GM13976 (cell line): ENCODE results near the gene ADGRG6.

Experiments used
- DNase-seq: peaks from one replicate; pipeline ENCODE4 v3.0.0; 2012; ENCODE audit warnings: low spot score
- in situ Hi-C: fragments of 300-500 bp; cut with MboI; formaldehyde crosslinking; loops from one replicate; pipeline ENCODE4 v1.12.0; 2022; ENCODE audit warnings: low sequenced_read_pairs, mixed read lengths, inconsistent platforms; ENCODE audit not compliant: unreplicated experiment
- TF ChIP-seq, protein P1 (sequence below): IDR thresholded peaks from 2 replicates; pipeline ENCODE4 v1.5.1; 2012; ENCODE audit warnings: borderline replicate concordance, mild to moderate bottlenecking; ENCODE audit not compliant: insufficient read depth; ENCODE audit errors: extremely low read depth, missing control alignments, control extremely low read depth

Gene ADGRG6

DNA sequence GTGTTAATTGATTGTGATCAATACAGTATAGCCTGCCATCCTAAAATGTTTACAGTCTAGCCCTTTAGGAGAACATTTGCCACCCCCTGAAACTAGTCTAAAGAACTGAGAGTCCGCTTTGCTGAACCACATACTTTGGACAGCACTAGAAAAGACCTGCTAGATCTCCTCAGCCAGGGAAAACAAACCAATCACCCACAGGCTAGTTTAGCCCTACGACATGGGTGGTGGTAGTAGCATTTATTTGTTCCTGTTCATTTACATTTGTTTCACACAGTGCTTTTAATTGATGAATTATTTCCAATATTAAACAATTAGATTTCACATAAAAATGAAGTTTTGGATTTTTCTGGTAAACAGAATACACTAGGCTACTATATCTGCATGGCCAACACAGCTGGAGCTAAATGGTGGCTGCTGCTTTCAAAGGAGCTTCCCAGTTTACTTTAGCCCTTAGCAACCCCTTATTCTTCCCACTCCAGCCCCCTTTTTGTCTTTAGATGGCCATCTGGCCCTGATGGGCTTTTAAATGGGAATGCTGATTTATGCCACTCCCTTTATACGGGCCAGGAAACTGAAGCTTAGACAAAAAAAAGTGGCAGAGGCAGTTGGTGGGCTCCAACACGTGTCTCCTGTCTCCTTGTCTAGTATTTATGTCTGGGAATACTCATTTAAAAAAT, 72.4 kb downstream of the ADGRG6 start:
- in situ Hi-C loops, result no loop called here
- TF ChIP-seq, protein P1, sequence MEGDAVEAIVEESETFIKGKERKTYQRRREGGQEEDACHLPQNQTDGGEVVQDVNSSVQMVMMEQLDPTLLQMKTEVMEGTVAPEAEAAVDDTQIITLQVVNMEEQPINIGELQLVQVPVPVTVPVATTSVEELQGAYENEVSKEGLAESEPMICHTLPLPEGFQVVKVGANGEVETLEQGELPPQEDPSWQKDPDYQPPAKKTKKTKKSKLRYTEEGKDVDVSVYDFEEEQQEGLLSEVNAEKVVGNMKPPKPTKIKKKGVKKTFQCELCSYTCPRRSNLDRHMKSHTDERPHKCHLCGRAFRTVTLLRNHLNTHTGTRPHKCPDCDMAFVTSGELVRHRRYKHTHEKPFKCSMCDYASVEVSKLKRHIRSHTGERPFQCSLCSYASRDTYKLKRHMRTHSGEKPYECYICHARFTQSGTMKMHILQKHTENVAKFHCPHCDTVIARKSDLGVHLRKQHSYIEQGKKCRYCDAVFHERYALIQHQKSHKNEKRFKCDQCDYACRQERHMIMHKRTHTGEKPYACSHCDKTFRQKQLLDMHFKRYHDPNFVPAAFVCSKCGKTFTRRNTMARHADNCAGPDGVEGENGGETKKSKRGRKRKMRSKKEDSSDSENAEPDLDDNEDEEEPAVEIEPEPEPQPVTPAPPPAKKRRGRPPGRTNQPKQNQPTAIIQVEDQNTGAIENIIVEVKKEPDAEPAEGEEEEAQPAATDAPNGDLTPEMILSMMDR, result no peak
- no peak for DNase-seq

DNA sequence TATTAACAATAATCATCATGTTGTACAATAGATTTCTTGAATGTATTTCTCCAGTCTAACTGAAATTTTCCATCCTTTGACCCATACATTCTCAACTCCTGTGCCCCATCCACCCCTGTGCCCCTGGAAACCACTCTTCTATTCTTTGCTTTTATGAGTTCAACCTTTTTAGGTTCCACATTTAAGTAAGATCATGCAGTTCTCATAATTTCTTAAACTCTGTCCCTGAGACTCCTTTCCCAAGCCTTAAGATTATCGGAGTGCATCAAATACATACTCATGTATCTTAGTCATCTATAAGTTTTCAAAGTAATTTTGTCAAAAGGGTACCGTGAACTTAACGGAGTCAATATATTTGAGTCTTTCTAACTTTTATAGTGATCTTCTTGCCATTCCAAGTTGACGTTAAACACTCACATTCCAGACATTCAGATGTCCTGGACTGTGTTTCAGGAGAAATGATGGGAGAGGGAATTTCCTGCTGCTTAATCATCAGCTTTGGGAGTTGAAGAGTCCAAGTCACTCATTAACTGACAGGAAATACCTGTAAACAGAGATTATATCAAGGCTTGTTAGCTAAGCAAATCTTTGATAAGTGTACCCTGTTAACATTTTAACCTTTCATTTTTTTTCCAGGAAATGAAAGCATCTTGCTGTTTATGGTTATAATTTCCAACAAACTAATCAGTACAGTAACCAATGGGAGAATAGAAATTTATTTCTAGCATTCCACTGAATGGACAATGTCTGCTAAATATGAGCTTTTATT, 73.3 kb downstream of the ADGRG6 start:
- DNase-seq, result no peak
- TF ChIP-seq, protein P1, result no peak
- in situ Hi-C loops, result no loop called here

DNA sequence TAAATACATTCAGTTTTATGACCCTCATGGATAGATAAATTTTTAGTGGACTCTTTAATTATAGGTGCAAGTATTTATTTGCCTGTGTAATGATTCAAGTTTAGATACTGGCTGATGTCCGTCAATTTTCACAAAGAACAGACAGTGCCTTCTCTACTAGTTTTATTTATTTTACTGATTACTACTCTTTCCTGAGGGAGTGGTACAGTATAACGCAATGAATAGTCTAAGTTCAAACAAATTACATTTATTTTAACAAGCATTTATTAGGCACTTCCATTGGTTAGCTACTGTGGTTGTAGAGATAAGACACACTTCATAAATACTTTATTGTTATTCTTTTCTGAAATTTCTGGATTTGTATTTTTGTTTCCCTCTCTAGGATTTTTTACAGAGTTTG, 74.3 kb downstream of the ADGRG6 start:
- TF ChIP-seq, protein P1, result no peak
- DNase-seq, result no peak
- in situ Hi-C loops, result no loop called here

DNA sequence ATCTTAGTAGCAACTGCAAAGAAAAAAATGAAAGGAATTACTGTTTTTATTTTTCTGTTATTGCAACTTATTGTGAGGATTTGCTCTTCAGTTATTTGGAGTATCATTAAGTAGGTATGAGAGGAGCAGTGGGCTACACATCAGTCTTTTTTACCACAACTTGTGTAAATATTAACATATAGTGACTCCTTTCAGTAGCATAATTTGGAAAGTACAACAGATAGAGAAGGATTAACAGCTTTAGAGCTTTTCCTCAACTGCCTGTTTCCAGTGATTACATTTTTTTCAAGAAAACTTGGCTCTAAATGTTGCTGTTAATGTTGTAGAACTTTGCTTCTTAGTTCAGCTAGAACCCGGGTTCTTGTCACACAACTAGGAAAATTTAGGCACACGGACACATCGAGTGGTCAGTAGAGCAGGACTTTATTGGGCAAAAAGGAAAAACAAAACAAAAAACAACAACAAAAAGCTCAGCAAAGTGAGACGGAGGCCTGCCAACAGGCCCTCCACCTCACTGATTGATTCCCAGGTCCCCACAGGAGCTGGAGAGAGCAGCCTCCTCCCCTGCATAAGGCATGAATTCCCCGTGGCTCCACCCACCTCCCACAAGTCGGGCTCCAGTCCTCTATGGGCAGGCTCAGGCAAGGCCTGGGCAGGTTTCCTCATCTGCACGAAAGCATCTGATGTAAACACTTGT, 75.1 kb downstream of the ADGRG6 start:
- in situ Hi-C loops, result no loop called here
- DNase-seq, result no peak
- TF ChIP-seq, protein P1, result no peak

DNA sequence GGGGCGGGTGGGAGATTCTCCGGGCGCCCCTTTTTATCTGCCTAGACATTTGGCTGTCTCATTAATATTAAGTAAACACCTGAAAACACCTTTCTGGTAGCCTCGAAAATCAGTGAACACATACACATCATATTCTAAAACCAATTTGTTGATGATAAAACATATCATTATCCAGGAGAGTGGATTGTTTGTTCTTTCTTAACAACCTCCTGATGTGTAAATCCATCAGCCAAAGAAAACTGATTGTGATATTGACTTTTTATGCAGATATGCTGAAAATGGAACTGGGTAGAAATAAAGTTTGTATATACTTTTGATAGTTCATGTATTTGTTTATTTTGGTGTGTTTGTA, 75.7 kb downstream of the ADGRG6 start:
- in situ Hi-C loops, result no loop called here
- DNase-seq, result no peak
- TF ChIP-seq, protein P1, result no peak

DNA sequence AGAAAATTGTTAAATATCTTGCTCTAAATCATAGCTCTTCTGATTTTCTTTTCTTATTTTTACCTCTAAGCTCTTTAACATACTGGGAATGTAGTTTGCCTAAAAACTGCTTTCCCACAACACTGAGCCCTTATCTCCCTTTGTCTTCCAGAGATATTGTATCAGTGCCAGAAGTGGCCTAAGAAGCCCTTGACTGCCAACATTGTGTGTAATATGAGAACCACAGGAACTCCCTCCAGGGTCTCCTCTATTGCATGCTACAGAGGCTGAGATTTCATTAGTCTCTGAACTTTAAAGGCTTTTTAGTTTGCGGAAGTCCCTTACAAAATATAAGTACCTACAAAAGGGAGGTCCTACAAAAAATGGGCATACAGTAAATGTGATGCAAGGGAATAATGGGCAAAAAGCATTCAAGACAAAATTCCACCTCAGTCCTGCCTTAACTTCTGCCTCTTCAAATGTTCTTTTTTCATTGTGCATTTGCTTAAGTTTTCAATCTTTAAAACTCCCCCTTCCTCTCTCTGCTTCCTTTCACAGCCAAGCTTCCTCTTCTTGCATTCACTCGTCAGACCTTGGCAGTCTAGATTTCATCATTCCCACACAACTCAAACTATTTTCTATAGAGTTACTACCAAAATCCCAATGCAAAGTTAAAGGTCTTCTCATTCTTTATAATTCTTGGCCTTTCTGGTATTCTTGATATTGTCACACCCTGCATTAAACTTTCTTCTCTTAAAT, 76.5 kb downstream of the ADGRG6 start:
- in situ Hi-C loops, result no loop called here
- DNase-seq, result no peak
- TF ChIP-seq, protein P1, result no peak
